GM23338 (cell line): ENCODE results near the gene BMP5. TPM values are rescaled to one million over a fixed set of nuclear protein-coding genes. Genes with fewer than 3 reads are reported as not detected.

Experiments used
- ATAC-seq: fragments of 200-7000 bp; cut with Tn5 transposase; 3 replicates; pipeline ENCODE4 v1.9.1; 2020
- DNase-seq: peaks from one replicate; pipeline ENCODE4 v3.0.0-alpha.2; 2015; ENCODE audit warnings: low spot score
- H2AFZ ChIP-seq: fragments of 200-600 bp; sonication (generic); 2 replicates; pipeline ENCODE4 v1.8.0; 2016; ENCODE audit warnings: antibody characterized with exemption, mild to moderate bottlenecking, moderate library complexity
- H3F3A ChIP-seq: fragments of 200-600 bp; sonication (generic); replicated peaks from 2 replicates; pipeline ENCODE4 v1.8.0; 2017; ENCODE audit warnings: antibody characterized with exemption, mixed run types, low read depth
- H3K27ac ChIP-seq: fragments of 200-600 bp; sonication (generic); 2 replicates; pipeline ENCODE4 v1.6.1; 2016; ENCODE audit warnings: low read depth
- H3K27me3 ChIP-seq: fragments of 200-600 bp; sonication (generic); 2 replicates; pipeline ENCODE4 v1.8.0; 2016; ENCODE audit warnings: mild to moderate bottlenecking, mixed run types, moderate library complexity; ENCODE audit not compliant: insufficient read depth
- H3K36me3 ChIP-seq: fragments of 200-600 bp; sonication (generic); 2 replicates; pipeline ENCODE4 v1.8.0; 2016; ENCODE audit warnings: mild to moderate bottlenecking; ENCODE audit not compliant: insufficient read depth
- H3K4me1 ChIP-seq: fragments of 200-600 bp; sonication (generic); 2 replicates; pipeline ENCODE4 v1.8.0; 2016; ENCODE audit warnings: mild to moderate bottlenecking, moderate library complexity; ENCODE audit not compliant: insufficient read depth
- H3K4me2 ChIP-seq: fragments of 200-600 bp; sonication (generic); 2 replicates; pipeline ENCODE4 v1.7.1; 2017; ENCODE audit warnings: mixed run types
- H3K4me3 ChIP-seq: fragments of 200-600 bp; sonication (generic); 2 replicates; pipeline ENCODE4 v1.6.1; 2016; ENCODE audit warnings: mixed run types
- H3K79me2 ChIP-seq: fragments of 200-600 bp; sonication (generic); replicated peaks from 2 replicates; pipeline ENCODE4 v1.8.0; 2017; ENCODE audit warnings: mild to moderate bottlenecking; ENCODE audit not compliant: insufficient read depth
- H3K9me2 ChIP-seq: fragments of 200-600 bp; sonication (generic); 2 replicates; pipeline ENCODE4 v1.8.0; 2017; ENCODE audit not compliant: insufficient read depth
- H4K20me1 ChIP-seq: fragments of 200-600 bp; sonication (generic); replicated peaks from 2 replicates; pipeline ENCODE4 v1.8.0; 2017; ENCODE audit warnings: mild to moderate bottlenecking; ENCODE audit not compliant: insufficient read depth
- H3K27ac Mint-ChIP-seq: 2 replicates; pipeline ENCODE4 v1.8.0; 2020; ENCODE audit warnings: inconsistent platforms, mild to moderate bottlenecking, moderate library complexity, mixed read lengths
- H3K27me3 Mint-ChIP-seq: 3 replicates; pipeline ENCODE4 v1.8.0; 2022; ENCODE audit warnings: low read depth, mild to moderate bottlenecking, moderate library complexity, mixed read lengths, inconsistent platforms; ENCODE audit not compliant: insufficient read depth, poor library complexity
- H3K36me3 Mint-ChIP-seq: 3 replicates; pipeline ENCODE4 v1.8.0; 2021; ENCODE audit warnings: low read depth, mild to moderate bottlenecking, inconsistent platforms, moderate library complexity, mixed read lengths
- H3K4me1 Mint-ChIP-seq: 3 replicates; pipeline ENCODE4 v1.8.0; 2020; ENCODE audit warnings: mild to moderate bottlenecking, inconsistent platforms, mixed read lengths
- H3K4me3 Mint-ChIP-seq: 3 replicates; pipeline ENCODE4 v1.8.0; 2021; ENCODE audit warnings: moderate library complexity, mild to moderate bottlenecking, inconsistent platforms, mixed read lengths
- H3K9me3 Mint-ChIP-seq: 3 replicates; pipeline ENCODE4 v1.8.0; 2020; ENCODE audit warnings: moderate library complexity, mild to moderate bottlenecking, inconsistent platforms, mixed read lengths
- EZH2phosphoT487 ChIP-seq: fragments of 200-600 bp; sonication (generic); IDR thresholded peaks from one replicate; pipeline ENCODE4 v1.8.1; 2018; ENCODE audit warnings: antibody characterized with exemption; ENCODE audit not compliant: unreplicated experiment
- JUNB ChIP-seq: IDR thresholded peaks from one replicate; pipeline ENCODE4 v1.6.1; 2016; ENCODE audit warnings: antibody characterized with exemption; ENCODE audit not compliant: unreplicated experiment
- POLR2AphosphoS5 ChIP-seq: IDR thresholded peaks from 2 replicates; pipeline ENCODE4 v1.6.1; 2016; ENCODE audit warnings: antibody characterized with exemption, low read depth
- STAT1 ChIP-seq: IDR thresholded peaks from one replicate; pipeline ENCODE4 v1.6.1; 2016; ENCODE audit warnings: antibody characterized with exemption; ENCODE audit not compliant: unreplicated experiment
- ZNF114 ChIP-seq: fragments of 250-450 bp; sonication (Bioruptor Pico); IDR thresholded peaks from 2 replicates; pipeline ENCODE4 v1.5.0; 2020; ENCODE audit warnings: mild to moderate bottlenecking, moderate library complexity
- ZNF331 ChIP-seq: fragments of 250-450 bp; sonication (Bioruptor Pico); IDR thresholded peaks from 2 replicates; pipeline ENCODE4 v1.5.0; 2020; ENCODE audit warnings: low read depth, mild to moderate bottlenecking, moderate library complexity
- polyA plus RNA-seq: library from polyadenylated mRNA; unstranded; fragments of >200 nt; fragmentation: Nextera tagmentation; extraction: Ambion mirVana; gene quantifications from 2 replicates; pipeline ENCODE4 v1.2.1, GENCODE V29; 2016
- total RNA-seq: library from RNA; depleted of rRNA; stranded (reverse); fragments of >200 nt; shearing (Covaris generic); gene quantifications from 2 replicates; pipeline ENCODE4 v1.2.3, GENCODE V29; 2014
- TF ChIP-seq, protein P1 (sequence below): IDR thresholded peaks from 2 replicates; pipeline ENCODE4 v1.6.1; 2016; ENCODE audit warnings: antibody characterized with exemption
- TF ChIP-seq, protein P2 (sequence below): fragments of 250-450 bp; sonication (Bioruptor Pico); IDR thresholded peaks from 2 replicates; pipeline ENCODE4 v1.5.0; 2020; ENCODE audit warnings: mild to moderate bottlenecking, moderate library complexity
- TF ChIP-seq, protein P3 (sequence below): IDR thresholded peaks from one replicate; pipeline ENCODE4 v1.6.1; 2018; ENCODE audit warnings: antibody characterized with exemption; ENCODE audit not compliant: unreplicated experiment

Gene BMP5
- total and polyA plus RNA-seq, 2 experiments from 2014 or later = 0.06 to 0.07 TPM

DNA sequence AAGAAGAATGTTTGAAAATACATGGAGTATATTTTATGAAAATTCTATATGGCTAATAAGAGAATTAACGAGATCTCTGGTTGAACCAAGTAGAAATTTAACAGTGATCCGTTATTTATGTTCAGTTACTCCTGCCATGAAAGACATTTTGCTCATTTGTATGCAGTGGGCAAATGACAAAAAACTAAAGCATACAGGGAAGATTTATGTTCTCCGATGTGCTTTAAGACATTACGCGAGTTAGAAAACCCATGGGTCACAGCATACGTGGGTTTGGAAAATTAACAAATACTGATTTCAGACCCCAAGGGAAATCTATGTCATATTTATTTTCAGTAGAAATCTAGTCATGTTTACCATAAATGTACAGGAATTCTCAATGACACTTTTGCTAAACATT lies 90.1 kb downstream of the BMP5 start:
- Mint-ChIP-seq H3K4me3 (no peak overlapping the region), H3K27ac (no peak overlapping the region), H3K27me3 (no peaks in the 10 kb centered on the region), H3K9me3 (no peaks in the 10 kb centered on the region), H3K4me1 (peaks cover 27% of the 10 kb centered on the region), H3K36me3 (no peaks in the 10 kb centered on the region)
- no peaks in the 10 kb centered on the region for H4K20me1 ChIP-seq
- no peaks in the 10 kb centered on the region for H3K27me3 ChIP-seq
- H3K27ac ChIP-seq = no peak overlapping the region
- DNase-seq = no peak
- H3K4me3 ChIP-seq = no peak overlapping the region
- no peak for ATAC-seq
- TF ChIP-seq ZNF331 = no peak
- TF ChIP-seq EZH2phosphoT487 = no peak
- TF ChIP-seq POLR2AphosphoS5 = no peak
- TF ChIP-seq, protein P1, sequence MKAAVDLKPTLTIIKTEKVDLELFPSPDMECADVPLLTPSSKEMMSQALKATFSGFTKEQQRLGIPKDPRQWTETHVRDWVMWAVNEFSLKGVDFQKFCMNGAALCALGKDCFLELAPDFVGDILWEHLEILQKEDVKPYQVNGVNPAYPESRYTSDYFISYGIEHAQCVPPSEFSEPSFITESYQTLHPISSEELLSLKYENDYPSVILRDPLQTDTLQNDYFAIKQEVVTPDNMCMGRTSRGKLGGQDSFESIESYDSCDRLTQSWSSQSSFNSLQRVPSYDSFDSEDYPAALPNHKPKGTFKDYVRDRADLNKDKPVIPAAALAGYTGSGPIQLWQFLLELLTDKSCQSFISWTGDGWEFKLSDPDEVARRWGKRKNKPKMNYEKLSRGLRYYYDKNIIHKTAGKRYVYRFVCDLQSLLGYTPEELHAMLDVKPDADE = no peak
- TF ChIP-seq, protein P2, sequence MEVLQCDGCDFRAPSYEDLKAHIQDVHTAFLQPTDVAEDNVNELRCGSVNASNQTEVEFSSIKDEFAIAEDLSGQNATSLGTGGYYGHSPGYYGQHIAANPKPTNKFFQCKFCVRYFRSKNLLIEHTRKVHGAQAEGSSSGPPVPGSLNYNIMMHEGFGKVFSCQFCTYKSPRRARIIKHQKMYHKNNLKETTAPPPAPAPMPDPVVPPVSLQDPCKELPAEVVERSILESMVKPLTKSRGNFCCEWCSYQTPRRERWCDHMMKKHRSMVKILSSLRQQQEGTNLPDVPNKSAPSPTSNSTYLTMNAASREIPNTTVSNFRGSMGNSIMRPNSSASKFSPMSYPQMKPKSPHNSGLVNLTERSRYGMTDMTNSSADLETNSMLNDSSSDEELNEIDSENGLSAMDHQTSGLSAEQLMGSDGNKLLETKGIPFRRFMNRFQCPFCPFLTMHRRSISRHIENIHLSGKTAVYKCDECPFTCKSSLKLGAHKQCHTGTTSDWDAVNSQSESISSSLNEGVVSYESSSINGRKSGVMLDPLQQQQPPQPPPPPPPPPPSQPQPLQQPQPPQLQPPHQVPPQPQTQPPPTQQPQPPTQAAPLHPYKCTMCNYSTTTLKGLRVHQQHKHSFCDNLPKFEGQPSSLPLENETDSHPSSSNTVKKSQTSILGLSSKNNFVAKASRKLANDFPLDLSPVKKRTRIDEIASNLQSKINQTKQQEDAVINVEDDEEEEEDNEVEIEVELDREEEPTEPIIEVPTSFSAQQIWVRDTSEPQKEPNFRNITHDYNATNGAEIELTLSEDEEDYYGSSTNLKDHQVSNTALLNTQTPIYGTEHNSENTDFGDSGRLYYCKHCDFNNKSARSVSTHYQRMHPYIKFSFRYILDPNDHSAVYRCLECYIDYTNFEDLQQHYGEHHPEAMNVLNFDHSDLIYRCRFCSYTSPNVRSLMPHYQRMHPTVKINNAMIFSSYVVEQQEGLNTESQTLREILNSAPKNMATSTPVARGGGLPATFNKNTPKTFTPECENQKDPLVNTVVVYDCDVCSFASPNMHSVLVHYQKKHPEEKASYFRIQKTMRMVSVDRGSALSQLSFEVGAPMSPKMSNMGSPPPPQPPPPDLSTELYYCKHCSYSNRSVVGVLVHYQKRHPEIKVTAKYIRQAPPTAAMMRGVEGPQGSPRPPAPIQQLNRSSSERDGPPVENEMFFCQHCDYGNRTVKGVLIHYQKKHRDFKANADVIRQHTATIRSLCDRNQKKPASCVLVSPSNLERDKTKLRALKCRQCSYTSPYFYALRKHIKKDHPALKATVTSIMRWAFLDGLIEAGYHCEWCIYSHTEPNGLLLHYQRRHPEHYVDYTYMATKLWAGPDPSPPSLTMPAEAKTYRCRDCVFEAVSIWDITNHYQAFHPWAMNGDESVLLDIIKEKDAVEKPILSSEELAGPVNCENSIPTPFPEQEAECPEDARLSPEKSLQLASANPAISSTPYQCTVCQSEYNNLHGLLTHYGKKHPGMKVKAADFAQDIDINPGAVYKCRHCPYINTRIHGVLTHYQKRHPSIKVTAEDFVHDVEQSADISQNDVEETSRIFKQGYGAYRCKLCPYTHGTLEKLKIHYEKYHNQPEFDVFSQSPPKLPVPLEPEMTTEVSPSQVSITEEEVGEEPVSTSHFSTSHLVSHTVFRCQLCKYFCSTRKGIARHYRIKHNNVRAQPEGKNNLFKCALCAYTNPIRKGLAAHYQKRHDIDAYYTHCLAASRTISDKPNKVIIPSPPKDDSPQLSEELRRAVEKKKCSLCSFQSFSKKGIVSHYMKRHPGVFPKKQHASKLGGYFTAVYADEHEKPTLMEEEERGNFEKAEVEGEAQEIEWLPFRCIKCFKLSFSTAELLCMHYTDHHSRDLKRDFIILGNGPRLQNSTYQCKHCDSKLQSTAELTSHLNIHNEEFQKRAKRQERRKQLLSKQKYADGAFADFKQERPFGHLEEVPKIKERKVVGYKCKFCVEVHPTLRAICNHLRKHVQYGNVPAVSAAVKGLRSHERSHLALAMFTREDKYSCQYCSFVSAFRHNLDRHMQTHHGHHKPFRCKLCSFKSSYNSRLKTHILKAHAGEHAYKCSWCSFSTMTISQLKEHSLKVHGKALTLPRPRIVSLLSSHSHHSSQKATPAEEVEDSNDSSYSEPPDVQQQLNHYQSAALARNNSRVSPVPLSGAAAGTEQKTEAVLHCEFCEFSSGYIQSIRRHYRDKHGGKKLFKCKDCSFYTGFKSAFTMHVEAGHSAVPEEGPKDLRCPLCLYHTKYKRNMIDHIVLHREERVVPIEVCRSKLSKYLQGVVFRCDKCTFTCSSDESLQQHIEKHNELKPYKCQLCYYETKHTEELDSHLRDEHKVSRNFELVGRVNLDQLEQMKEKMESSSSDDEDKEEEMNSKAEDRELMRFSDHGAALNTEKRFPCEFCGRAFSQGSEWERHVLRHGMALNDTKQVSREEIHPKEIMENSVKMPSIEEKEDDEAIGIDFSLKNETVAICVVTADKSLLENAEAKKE (CRISPR knock-in tag) = no peak
- no peak for TF ChIP-seq STAT1
- TF ChIP-seq, protein P3, sequence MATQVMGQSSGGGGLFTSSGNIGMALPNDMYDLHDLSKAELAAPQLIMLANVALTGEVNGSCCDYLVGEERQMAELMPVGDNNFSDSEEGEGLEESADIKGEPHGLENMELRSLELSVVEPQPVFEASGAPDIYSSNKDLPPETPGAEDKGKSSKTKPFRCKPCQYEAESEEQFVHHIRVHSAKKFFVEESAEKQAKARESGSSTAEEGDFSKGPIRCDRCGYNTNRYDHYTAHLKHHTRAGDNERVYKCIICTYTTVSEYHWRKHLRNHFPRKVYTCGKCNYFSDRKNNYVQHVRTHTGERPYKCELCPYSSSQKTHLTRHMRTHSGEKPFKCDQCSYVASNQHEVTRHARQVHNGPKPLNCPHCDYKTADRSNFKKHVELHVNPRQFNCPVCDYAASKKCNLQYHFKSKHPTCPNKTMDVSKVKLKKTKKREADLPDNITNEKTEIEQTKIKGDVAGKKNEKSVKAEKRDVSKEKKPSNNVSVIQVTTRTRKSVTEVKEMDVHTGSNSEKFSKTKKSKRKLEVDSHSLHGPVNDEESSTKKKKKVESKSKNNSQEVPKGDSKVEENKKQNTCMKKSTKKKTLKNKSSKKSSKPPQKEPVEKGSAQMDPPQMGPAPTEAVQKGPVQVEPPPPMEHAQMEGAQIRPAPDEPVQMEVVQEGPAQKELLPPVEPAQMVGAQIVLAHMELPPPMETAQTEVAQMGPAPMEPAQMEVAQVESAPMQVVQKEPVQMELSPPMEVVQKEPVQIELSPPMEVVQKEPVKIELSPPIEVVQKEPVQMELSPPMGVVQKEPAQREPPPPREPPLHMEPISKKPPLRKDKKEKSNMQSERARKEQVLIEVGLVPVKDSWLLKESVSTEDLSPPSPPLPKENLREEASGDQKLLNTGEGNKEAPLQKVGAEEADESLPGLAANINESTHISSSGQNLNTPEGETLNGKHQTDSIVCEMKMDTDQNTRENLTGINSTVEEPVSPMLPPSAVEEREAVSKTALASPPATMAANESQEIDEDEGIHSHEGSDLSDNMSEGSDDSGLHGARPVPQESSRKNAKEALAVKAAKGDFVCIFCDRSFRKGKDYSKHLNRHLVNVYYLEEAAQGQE = no peak
- no peak for TF ChIP-seq ZNF114 (CRISPR knock-in tag)
- no peak for TF ChIP-seq JUNB
- no peaks in the 10 kb centered on the region for H3F3A ChIP-seq
- H3K36me3 ChIP-seq = no peaks in the 10 kb centered on the region
- H3K4me2 ChIP-seq = no peak overlapping the region
- H3K9me2 ChIP-seq = no peaks in the 10 kb centered on the region
- no peak overlapping the region for H2AFZ ChIP-seq
- H3K4me1 ChIP-seq = peaks cover 21% of the 10 kb centered on the region
- H3K79me2 ChIP-seq = no peaks in the 10 kb centered on the region
